Measurements from ENCODE around the gene MAP7.

DNA sequence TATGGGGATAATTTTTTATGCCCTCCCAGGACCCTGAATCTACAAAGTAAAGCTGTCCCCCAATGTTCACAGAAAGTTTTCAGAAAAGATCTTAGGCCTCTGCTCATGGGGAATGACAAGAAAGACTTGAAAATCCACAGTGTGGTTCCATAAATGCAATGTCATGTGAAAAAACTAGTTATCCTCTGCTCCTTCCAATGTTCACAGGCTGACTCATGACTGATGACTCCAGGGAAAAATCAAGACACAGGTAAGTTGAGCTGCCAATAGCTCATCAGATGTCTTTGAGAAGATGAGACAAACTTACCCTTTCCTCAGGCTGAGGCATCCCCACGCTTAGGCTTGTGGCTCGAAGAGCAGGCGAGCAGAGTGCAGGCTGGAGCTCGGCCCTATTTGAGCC lies 245.8 kb downstream of the MAP7 start:
- TF ChIP-seq, protein P1, sequence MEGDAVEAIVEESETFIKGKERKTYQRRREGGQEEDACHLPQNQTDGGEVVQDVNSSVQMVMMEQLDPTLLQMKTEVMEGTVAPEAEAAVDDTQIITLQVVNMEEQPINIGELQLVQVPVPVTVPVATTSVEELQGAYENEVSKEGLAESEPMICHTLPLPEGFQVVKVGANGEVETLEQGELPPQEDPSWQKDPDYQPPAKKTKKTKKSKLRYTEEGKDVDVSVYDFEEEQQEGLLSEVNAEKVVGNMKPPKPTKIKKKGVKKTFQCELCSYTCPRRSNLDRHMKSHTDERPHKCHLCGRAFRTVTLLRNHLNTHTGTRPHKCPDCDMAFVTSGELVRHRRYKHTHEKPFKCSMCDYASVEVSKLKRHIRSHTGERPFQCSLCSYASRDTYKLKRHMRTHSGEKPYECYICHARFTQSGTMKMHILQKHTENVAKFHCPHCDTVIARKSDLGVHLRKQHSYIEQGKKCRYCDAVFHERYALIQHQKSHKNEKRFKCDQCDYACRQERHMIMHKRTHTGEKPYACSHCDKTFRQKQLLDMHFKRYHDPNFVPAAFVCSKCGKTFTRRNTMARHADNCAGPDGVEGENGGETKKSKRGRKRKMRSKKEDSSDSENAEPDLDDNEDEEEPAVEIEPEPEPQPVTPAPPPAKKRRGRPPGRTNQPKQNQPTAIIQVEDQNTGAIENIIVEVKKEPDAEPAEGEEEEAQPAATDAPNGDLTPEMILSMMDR (IDR thresholded peaks at IDR 0.05; ENCODE audit: low read depth, low read length) = no peak
- TF ChIP-seq, protein P2, sequence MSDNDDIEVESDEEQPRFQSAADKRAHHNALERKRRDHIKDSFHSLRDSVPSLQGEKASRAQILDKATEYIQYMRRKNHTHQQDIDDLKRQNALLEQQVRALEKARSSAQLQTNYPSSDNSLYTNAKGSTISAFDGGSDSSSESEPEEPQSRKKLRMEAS (IDR thresholded peaks at IDR 0.05; ENCODE audit: low read depth, low read length) = no peak
- TF ChIP-seq POLR2A (IDR thresholded peaks at IDR 0.05; ENCODE audit: extremely low read depth, insufficient read length) = no peak

Measured in NB4 (cell line).